SU-DHL-6 (cell line): ENCODE measurements around the gene NEB.

Source experiments
- H2AFZ ChIP-seq: fragments of 200-600 bp; sonication (generic); 2 replicates; pipeline ENCODE4 v1.6.1; 2014; ENCODE audit warnings: low read depth, mild to moderate bottlenecking, moderate library complexity, mixed read lengths, antibody characterized with exemption, low read length; ENCODE audit not compliant: severe bottlenecking
- H3F3A ChIP-seq: fragments of 200-600 bp; shearing (Covaris generic); 2 replicates; pipeline ENCODE4 v1.6.0; 2016; ENCODE audit warnings: antibody characterized with exemption, mild to moderate bottlenecking; ENCODE audit not compliant: insufficient read depth
- H3K27ac ChIP-seq: fragments of 200-600 bp; sonication (generic); 2 replicates; pipeline ENCODE4 v1.5.1; 2016; ENCODE audit warnings: low read depth, mild to moderate bottlenecking, low read length, moderate library complexity, mixed read lengths
- H3K27me3 ChIP-seq: fragments of 200-600 bp; sonication (generic), shearing (Covaris generic); 2 replicates; pipeline ENCODE4 v1.6.0; 2014; ENCODE audit warnings: mild to moderate bottlenecking, low read length
- H3K36me3 ChIP-seq: fragments of 200-600 bp; sonication (generic); 2 replicates; pipeline ENCODE4 v1.6.1; 2014; ENCODE audit warnings: mild to moderate bottlenecking, low read length, mixed read lengths
- H3K4me2 ChIP-seq: fragments of 300-600, 200-600 bp; shearing (Covaris generic), sonication (generic); 2 replicates; pipeline ENCODE4 v1.6.0; 2014; ENCODE audit warnings: low read length, low read depth, mild to moderate bottlenecking; ENCODE audit not compliant: poor library complexity, severe bottlenecking
- H3K4me3 ChIP-seq: fragments of 200-600 bp; sonication (generic); 2 replicates; pipeline ENCODE4 v1.5.1; 2014; ENCODE audit warnings: antibody characterized with exemption, low read length, mild to moderate bottlenecking, mixed read lengths; ENCODE audit not compliant: insufficient read depth, poor library complexity, severe bottlenecking
- H3K79me2 ChIP-seq: fragments of 200-600 bp; sonication (generic); 2 replicates; pipeline ENCODE4 v1.6.1; 2014; ENCODE audit warnings: mild to moderate bottlenecking, low read length, moderate library complexity; ENCODE audit not compliant: insufficient read depth
- H3K9ac ChIP-seq: fragments of 200-600 bp; sonication (generic); 2 replicates; pipeline ENCODE4 v1.7.0; 2014; ENCODE audit warnings: mild to moderate bottlenecking, low read length
- H3K9me2 ChIP-seq: fragments of 200-600 bp; sonication (generic); replicated peaks from 2 replicates; pipeline ENCODE4 v1.6.1; 2014; ENCODE audit warnings: low read length; ENCODE audit not compliant: insufficient read depth
- H3K9me3 ChIP-seq: fragments of 200-600 bp; sonication (generic); 2 replicates; pipeline ENCODE4 v1.6.1; 2014; ENCODE audit warnings: low read length, mixed read lengths; ENCODE audit not compliant: insufficient read depth
- H4K20me1 ChIP-seq: fragments of 200-600 bp; sonication (generic); 2 replicates; pipeline ENCODE4 v1.6.1; 2014; ENCODE audit warnings: low read depth, mild to moderate bottlenecking, antibody characterized with exemption, low read length, moderate library complexity, mixed read lengths
- CTCF ChIP-seq: fragments of 200-600 bp; sonication (generic); IDR thresholded peaks from one replicate; pipeline ENCODE4 v1.5.1; 2017; ENCODE audit warnings: antibody characterized with exemption, mild to moderate bottlenecking, low read length, moderate library complexity; ENCODE audit not compliant: insufficient read depth, poor library complexity, severe bottlenecking
- EZH2phosphoT487 ChIP-seq: fragments of 200-600 bp; sonication (generic), shearing (Covaris generic); conservative IDR thresholded peaks from 2 replicates; pipeline ENCODE4 v1.6.1; 2018; ENCODE audit warnings: mild to moderate bottlenecking, antibody characterized with exemption, low read length, moderate library complexity, mixed read lengths

NEB gene

GRCh38 chr2:151695778-151696177, 38.5 kb downstream of the NEB start:
- Histone ChIP-seq H3K27ac (no peak overlapping the region), H4K20me1 (no peaks in the 10 kb centered on the region), H3K9me2 (no peaks in the 10 kb centered on the region), H3K27me3 (no peaks in the 10 kb centered on the region), H3K79me2 (no peaks in the 10 kb centered on the region), H3F3A (no peaks in the 10 kb centered on the region), H3K4me2 (no peak overlapping the region), H3K4me3 (no peak overlapping the region), H3K9ac (no peak overlapping the region), H2AFZ (no peak overlapping the region), H3K36me3 (no peaks in the 10 kb centered on the region), H3K9me3 (no peaks in the 10 kb centered on the region)
- no peak for TF ChIP-seq CTCF
- no peak for TF ChIP-seq EZH2phosphoT487

GRCh38 chr2:151691631-151692030, 42.6 kb downstream of the NEB start:
- no peaks in the 10 kb centered on the region for H3K27me3 ChIP-seq
- no peak for TF ChIP-seq EZH2phosphoT487
- TF ChIP-seq CTCF, result no peak
- H3K4me3 ChIP-seq, result no peak overlapping the region
- H3K36me3 ChIP-seq, result no peaks in the 10 kb centered on the region
- no peaks in the 10 kb centered on the region for H3K79me2 ChIP-seq
- no peaks in the 10 kb centered on the region for H4K20me1 ChIP-seq
- no peak overlapping the region for H3K27ac ChIP-seq
- H2AFZ ChIP-seq, result no peak overlapping the region
- H3F3A ChIP-seq, result no peaks in the 10 kb centered on the region
- H3K9me2 ChIP-seq, result no peaks in the 10 kb centered on the region
- no peaks in the 10 kb centered on the region for H3K9me3 ChIP-seq
- no peak overlapping the region for H3K4me2 ChIP-seq
- H3K9ac ChIP-seq, result no peak overlapping the region

- H3K27ac ChIP-seq, result no peak overlapping the region
- no peaks in the 10 kb centered on the region for H3K9me3 ChIP-seq
- H2AFZ ChIP-seq, result no peak overlapping the region
- H3F3A ChIP-seq, result no peaks in the 10 kb centered on the region
- H3K4me3 ChIP-seq, result no peak overlapping the region
- no peaks in the 10 kb centered on the region for H3K36me3 ChIP-seq
- no peaks in the 10 kb centered on the region for H3K27me3 ChIP-seq
- H4K20me1 ChIP-seq, result no peaks in the 10 kb centered on the region
- H3K9me2 ChIP-seq, result no peaks in the 10 kb centered on the region
- no peaks in the 10 kb centered on the region for H3K79me2 ChIP-seq
- H3K9ac ChIP-seq, result no peak overlapping the region
- TF ChIP-seq CTCF, result no peak
- no peak for TF ChIP-seq EZH2phosphoT487
- H3K4me2 ChIP-seq, result no peak overlapping the region
Observed at GRCh38 chr2:151688719-151689118, 45.6 kb downstream of the NEB start.
